PFSK-1 (cell line): ENCODE results near the gene NXT1.

Experiments used
- FOXP2 ChIP-seq: optimal IDR thresholded peaks from 2 replicates; pipeline ENCODE3; 2011; ENCODE audit warnings: borderline replicate concordance, control low read depth, inconsistent platforms; ENCODE audit not compliant: insufficient read depth; ENCODE audit errors: extremely low read length, extremely low read depth
- POLR2AphosphoS5 ChIP-seq: IDR thresholded peaks from 2 replicates; pipeline ENCODE4 v1.6.1; 2012; ENCODE audit warnings: low read depth, mild to moderate bottlenecking, control low read depth, low read length, moderate library complexity
- REST ChIP-seq, 2 experiments: IDR thresholded peaks; 2 replicates each; pipeline versions ENCODE4 v1.6.1 to v1.8.0; 2011 to 2012; ENCODE audit warnings: low read depth in 2 of 2, low read length in 2 of 2, control low read depth in 1 of 2, inconsistent platforms in 1 of 2, mild to moderate bottlenecking in 1 of 2, moderate library complexity in 1 of 2; ENCODE audit not compliant: insufficient read depth in 1 of 2
- SIN3A ChIP-seq: IDR thresholded peaks from 2 replicates; pipeline ENCODE4 v1.6.1; 2012; ENCODE audit warnings: mild to moderate bottlenecking, low read length, moderate library complexity, borderline replicate concordance; ENCODE audit not compliant: insufficient read depth
- TAF1 ChIP-seq: IDR thresholded peaks from 2 replicates; pipeline ENCODE4 v1.6.1; 2012; ENCODE audit warnings: low read length, control low read depth, borderline replicate concordance; ENCODE audit not compliant: insufficient read depth

NXT1 gene

GRCh38 chr20:23304616-23305015, 46.0 kb upstream of the NXT1 start:
- TF ChIP-seq FOXP2 (no peak), TAF1 (no peak), POLR2AphosphoS5 (no peak), SIN3A (no peak), REST (IDR thresholded peaks at IDR 0.05; ENCODE audit: insufficient read depth in 1 of 2, low read depth in 2 of 2, low read length in 2 of 2) (no peak)

DNA sequence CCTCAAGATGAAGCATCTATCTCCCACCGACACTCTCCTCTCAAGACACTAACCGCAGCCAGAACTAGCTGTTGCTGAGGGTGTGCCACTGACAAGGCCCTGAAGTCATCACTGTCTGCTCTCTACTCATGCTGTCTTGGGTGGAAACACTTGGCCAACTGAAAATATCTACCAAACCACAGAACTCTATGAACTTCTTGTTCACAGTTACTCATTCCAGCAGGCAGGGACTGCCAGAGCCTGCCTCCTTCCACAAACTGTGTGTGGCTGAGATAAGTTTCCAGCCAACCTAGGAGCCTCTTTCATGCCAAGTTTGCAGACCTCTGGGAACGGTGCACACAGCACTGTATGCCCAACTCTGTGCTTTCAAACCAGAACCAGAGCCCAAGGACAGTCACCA, 45.5 kb upstream of the NXT1 start:
- TF ChIP-seq FOXP2 (no peak), SIN3A (no peak), REST (IDR thresholded peaks at IDR 0.05; ENCODE audit: insufficient read depth in 1 of 2, low read depth in 2 of 2, low read length in 2 of 2) (no peak), TAF1 (no peak), POLR2AphosphoS5 (no peak)

DNA sequence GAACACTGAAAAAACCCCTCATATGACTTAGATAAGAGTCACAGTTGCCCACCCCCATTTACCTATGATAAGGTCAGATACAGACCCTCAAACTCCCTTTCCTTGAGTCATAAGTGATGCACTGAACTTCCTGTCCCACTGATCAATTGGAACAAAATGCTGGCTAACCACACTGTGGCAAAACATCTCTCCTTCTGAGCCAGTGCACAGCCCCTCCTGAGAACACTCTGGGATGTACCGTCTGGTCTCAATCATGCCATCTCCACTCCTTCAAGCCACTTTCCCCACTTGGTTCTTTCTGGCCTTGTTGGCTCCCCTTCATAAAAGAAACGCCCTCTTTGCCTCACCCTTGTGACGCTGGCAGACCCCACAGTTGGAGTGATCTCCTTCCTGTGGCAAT, 42.6 kb upstream of the NXT1 start:
- TF ChIP-seq FOXP2: no peak

DNA sequence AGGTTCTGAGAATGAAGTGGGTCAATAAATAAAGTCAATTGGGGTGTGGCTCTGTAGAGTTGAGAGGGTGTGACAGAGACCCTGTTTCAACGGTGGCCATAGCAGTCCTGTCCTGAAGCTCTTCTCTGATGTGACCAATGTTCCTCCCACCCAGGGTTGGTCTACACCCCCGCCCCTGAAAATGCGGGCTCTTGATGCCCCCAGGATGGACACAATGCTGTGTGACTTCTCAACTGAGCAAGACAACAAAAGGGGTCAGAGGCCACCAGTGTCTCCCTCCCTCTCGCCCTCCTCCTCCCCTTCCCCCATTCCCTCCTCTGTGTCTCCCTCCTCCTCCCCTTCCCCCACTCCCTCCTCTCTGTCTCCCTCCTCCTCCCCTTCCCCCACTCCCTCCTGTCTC, 41.7 kb upstream of the NXT1 start:
- TF ChIP-seq REST (IDR thresholded peaks at IDR 0.05; ENCODE audit: insufficient read depth in 1 of 2, low read depth in 2 of 2, low read length in 2 of 2) (no peak), TAF1 (no peak), SIN3A (no peak), POLR2AphosphoS5 (no peak), FOXP2 (no peak)

DNA sequence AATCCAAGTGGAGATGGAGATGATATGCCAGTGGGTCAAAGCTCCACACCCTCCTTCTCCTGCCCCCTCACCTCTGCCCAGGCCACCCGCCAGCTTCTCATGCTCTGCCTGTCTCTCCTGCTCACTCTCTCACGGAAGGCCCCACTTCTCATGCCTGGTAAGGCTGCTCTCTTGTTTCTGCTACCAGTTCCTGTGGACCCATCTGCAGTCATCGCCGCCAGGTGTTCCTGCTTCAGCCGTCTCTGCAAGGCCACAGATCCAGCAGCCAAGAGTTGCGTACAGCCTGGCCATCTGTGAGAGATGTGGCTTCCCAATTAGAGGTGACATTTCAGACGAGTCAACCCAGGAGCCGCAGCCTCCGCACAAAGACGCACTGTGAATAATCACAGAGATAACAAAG, 40.8 kb upstream of the NXT1 start:
- no peak for TF ChIP-seq REST (IDR thresholded peaks at IDR 0.05; ENCODE audit: insufficient read depth in 1 of 2, low read depth in 2 of 2, low read length in 2 of 2)
- no peak for TF ChIP-seq POLR2AphosphoS5
- TF ChIP-seq FOXP2: no peak
- no peak for TF ChIP-seq SIN3A
- TF ChIP-seq TAF1: no peak
